ENCODE results near the gene ATP5PO. TPM values are rescaled to one million over a fixed set of nuclear protein-coding genes. Genes with fewer than 3 reads are reported as not detected.

Gene ATP5PO
- total RNA-seq, 2 experiments from 2014 or later: 210 to 227 TPM

GRCh38 chr21:33861125-33861524 is 54.5 kb downstream of the ATP5PO start:
- H3K36me3 ChIP-seq (ENCODE audit: insufficient read depth, low read length): no peaks in the 10 kb centered on the region
- H3K9me2 ChIP-seq (ENCODE audit: insufficient read depth, low read length): no peaks in the 10 kb centered on the region
- no peak for DNase-seq (ENCODE audit: low spot score)
- no peak overlapping the region for H3K4me2 ChIP-seq (ENCODE audit: low read length)
- H3K27ac ChIP-seq (ENCODE audit: low read depth, low read length, poor library complexity, severe bottlenecking): no peak overlapping the region
- H4K20me1 ChIP-seq (ENCODE audit: insufficient read depth, low read length): no peaks in the 10 kb centered on the region
- CTCF ChIA-PET (ENCODE audit: unreplicated experiment): no interaction called here
- H3K4me3 ChIP-seq (ENCODE audit: low read depth, low read length, poor library complexity, severe bottlenecking): no peak overlapping the region
- no peaks in the 10 kb centered on the region for H3K9me3 ChIP-seq (ENCODE audit: low read length)
- BruUV-seq (replicated peaks): no TSS peak
- H2AFZ ChIP-seq (ENCODE audit: low read length): no peak overlapping the region
- H3K4me1 ChIP-seq (ENCODE audit: insufficient read depth, low read length, poor library complexity, severe bottlenecking): no peaks in the 10 kb centered on the region
- TF ChIP-seq EZH2phosphoT487 (IDR thresholded peaks at IDR 0.05; ENCODE audit: borderline replicate concordance, low read depth, low read length): no peak
- no peak for TF ChIP-seq CTCF (conservative IDR thresholded peaks at IDR 0.05; ENCODE audit: low read length)
- POLR2A ChIA-PET: no interaction called here
- intact Hi-C loops (cut with micrococcal nuclease; ENCODE audit: unreplicated experiment): no loop called here
- H3K79me2 ChIP-seq (ENCODE audit: insufficient read depth, low read depth, low read length): no peaks in the 10 kb centered on the region

- DNase-seq (ENCODE audit: low spot score): no peak
- BruUV-seq (replicated peaks): no TSS peak
- TF ChIP-seq CTCF (conservative IDR thresholded peaks at IDR 0.05; ENCODE audit: low read length) (no peak), EZH2phosphoT487 (IDR thresholded peaks at IDR 0.05; ENCODE audit: borderline replicate concordance, low read depth, low read length) (no peak)
- Histone ChIP-seq H3K36me3 (ENCODE audit: insufficient read depth, low read length) (no peaks in the 10 kb centered on the region), H3K79me2 (ENCODE audit: insufficient read depth, low read depth, low read length) (no peaks in the 10 kb centered on the region), H4K20me1 (ENCODE audit: insufficient read depth, low read length) (no peaks in the 10 kb centered on the region), H3K4me2 (ENCODE audit: low read length) (no peak overlapping the region), H3K27ac (ENCODE audit: low read depth, low read length, poor library complexity, severe bottlenecking) (no peak overlapping the region), H3K4me1 (ENCODE audit: insufficient read depth, low read length, poor library complexity, severe bottlenecking) (no peaks in the 10 kb centered on the region), H3K9me3 (ENCODE audit: low read length) (no peaks in the 10 kb centered on the region), H2AFZ (ENCODE audit: low read length) (no peak overlapping the region), H3K4me3 (ENCODE audit: low read depth, low read length, poor library complexity, severe bottlenecking) (no peak overlapping the region), H3K9me2 (ENCODE audit: insufficient read depth, low read length) (no peaks in the 10 kb centered on the region)
- ChIA-PET POLR2A (interaction anchor here (0.7 kb wide), 1 partner anchor 97 kb away, joined by 4 read pairs; no protein-coding TSS in a partner anchor), CTCF (ENCODE audit: unreplicated experiment) (no interaction called here)
- intact Hi-C loops (cut with micrococcal nuclease; ENCODE audit: unreplicated experiment): no loop called here
Measured at GRCh38 chr21:33860332-33860879, 55.2 kb downstream of the ATP5PO start.

GRCh38 chr21:33859373-33860102 is 56.1 kb downstream of the ATP5PO start:
- CTCF ChIA-PET (ENCODE audit: unreplicated experiment): no interaction called here

More at GRCh38 chr21:33859373-33860102, 56.1 kb downstream of the ATP5PO start:
- Histone ChIP-seq H2AFZ (ENCODE audit: low read length) (no peak overlapping the region), H3K36me3 (ENCODE audit: insufficient read depth, low read length) (no peaks in the 10 kb centered on the region), H3K4me3 (ENCODE audit: low read depth, low read length, poor library complexity, severe bottlenecking) (no peak overlapping the region), H4K20me1 (ENCODE audit: insufficient read depth, low read length) (no peaks in the 10 kb centered on the region), H3K4me1 (ENCODE audit: insufficient read depth, low read length, poor library complexity, severe bottlenecking) (no peaks in the 10 kb centered on the region), H3K79me2 (ENCODE audit: insufficient read depth, low read depth, low read length) (no peaks in the 10 kb centered on the region), H3K9me2 (ENCODE audit: insufficient read depth, low read length) (no peaks in the 10 kb centered on the region), H3K27ac (ENCODE audit: low read depth, low read length, poor library complexity, severe bottlenecking) (no peak overlapping the region), H3K4me2 (ENCODE audit: low read length) (no peak overlapping the region), H3K9me3 (ENCODE audit: low read length) (no peaks in the 10 kb centered on the region)
- intact Hi-C loops (cut with micrococcal nuclease; ENCODE audit: unreplicated experiment): no loop called here
- POLR2A ChIA-PET: no interaction called here
- no TSS peak for BruUV-seq (replicated peaks)
- TF ChIP-seq CTCF (conservative IDR thresholded peaks at IDR 0.05; ENCODE audit: low read length) (no peak), EZH2phosphoT487 (IDR thresholded peaks at IDR 0.05; ENCODE audit: borderline replicate concordance, low read depth, low read length) (no peak)
- DNase-seq (ENCODE audit: low spot score): no peak

Data from OCI-LY7 (cell line).